ENCODE data around the gene RGPD4.
"Not testable (repeated sequence)": the region's sequence is repeated elsewhere in the genome, so short reads cannot be mapped to it uniquely, and the experiment has no call there.

The RGPD4 gene

GRCh38 chr2:107826749-107827148 lies at the start of gene RGPD4:
Gene RGPD4 (plus strand): TSS chr2:107826892. CDS start chr2:107827014, 122 bp downstream.
- not testable (repeated sequence) for DNase-seq

- DNase-seq, result no peak
Observed at GRCh38 chr2:107777974-107778373, 48.7 kb upstream of the RGPD4 start.

- no peak for DNase-seq
Observed at GRCh38 chr2:107785756-107786155, 40.9 kb upstream of the RGPD4 start.

GRCh38 chr2:107790837-107791236 lies 35.9 kb upstream of the RGPD4 start:
- DNase-seq, result no peak

- no peak for DNase-seq
Observed at GRCh38 chr2:107801498-107801897, 25.2 kb upstream of the RGPD4 start.

GRCh38 chr2:107804608-107805498 lies 21.8 kb upstream of the RGPD4 start:
- DNase-seq, result no peak

GRCh38 chr2:107806901-107807300 lies 19.8 kb upstream of the RGPD4 start:
- DNase-seq, result no peak

- DNase-seq, result no peak
Observed at GRCh38 chr2:107807988-107808387, 18.7 kb upstream of the RGPD4 start.

- DNase-seq, result no peak
Observed at GRCh38 chr2:107808959-107809358, 17.7 kb upstream of the RGPD4 start.

GRCh38 chr2:107809835-107810234 lies 16.9 kb upstream of the RGPD4 start:
- no peak for DNase-seq

GRCh38 chr2:107810734-107811133 lies 16.0 kb upstream of the RGPD4 start:
- no peak for DNase-seq

GRCh38 chr2:107811411-107811810 lies 15.3 kb upstream of the RGPD4 start:
- DNase-seq, result no peak

GRCh38 chr2:107812006-107812405 lies 14.7 kb upstream of the RGPD4 start:
- no peak for DNase-seq

GRCh38 chr2:107817378-107817777 lies 9.3 kb upstream of the RGPD4 start:
- no peak for DNase-seq

GRCh38 chr2:107822302-107822701 lies 4.4 kb upstream of the RGPD4 start:
- DNase-seq, result no peak

GRCh38 chr2:107824451-107825205 lies 2.1 kb upstream of the RGPD4 start:
- no peak for DNase-seq

GRCh38 chr2:107825206-107825563 lies 1.5 kb upstream of the RGPD4 start:
- no peak for DNase-seq

GRCh38 chr2:107829514-107829913 lies 2.8 kb downstream of the RGPD4 start:
- DNase-seq, result not testable (repeated sequence)

- not testable (repeated sequence) for DNase-seq
Observed at GRCh38 chr2:107833152-107833551, 6.5 kb downstream of the RGPD4 start.

- DNase-seq, result not testable (repeated sequence)
Observed at GRCh38 chr2:107833618-107834017, 6.9 kb downstream of the RGPD4 start.

- not testable (repeated sequence) for DNase-seq
Observed at GRCh38 chr2:107916121-107916520, 89.4 kb downstream of the RGPD4 start.

GRCh38 chr2:107916696-107917370 lies 90.1 kb downstream of the RGPD4 start:
- DNase-seq, result not testable (repeated sequence)

GRCh38 chr2:107927034-107927534 lies 100.4 kb downstream of the RGPD4 start:
- DNase-seq, result no peak

Data from CD4-positive, alpha-beta T cell treated with Interleukin-17A for 1 hour (primary cell).